A549 treated with GW870086 at 1 μM for 4 hours (cell line): ENCODE data around the gene FAM221B. TPM values are rescaled to one million over a fixed set of nuclear protein-coding genes. Genes with fewer than 3 reads are reported as not detected.

Experiments
- total RNA-seq: library from RNA; stranded (reverse); fragments of 200-300 nt; extraction: Qiagen RNA extraction; gene quantifications from 5 replicates; pipeline ENCODE4 v1.2.3, GENCODE V29; 2022; ENCODE audit warnings: low read depth

Gene FAM221B, protein sequence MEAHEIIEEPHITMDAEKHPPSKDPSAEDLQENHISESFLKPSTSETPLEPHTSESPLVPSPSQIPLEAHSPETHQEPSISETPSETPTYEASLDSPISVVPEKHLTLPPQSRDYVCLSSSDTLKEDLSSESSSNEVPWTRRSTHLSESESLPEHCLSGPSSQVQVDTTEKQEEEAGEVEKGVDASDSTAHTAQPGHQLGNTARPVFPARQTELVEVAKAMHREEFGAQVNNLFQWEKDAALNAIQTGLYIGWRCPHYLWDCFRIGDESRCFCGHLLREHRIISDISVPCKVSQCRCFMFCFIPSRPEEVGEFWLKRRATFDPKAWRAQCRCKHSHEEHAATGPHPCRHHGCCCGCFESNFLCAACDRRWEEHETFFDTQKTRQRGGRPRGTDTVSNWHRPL
- not detected in 5 replicates for total RNA-seq

GRCh38 chr9:35828716-35829083 lies at the start of gene FAM221B:
Gene FAM221B (minus strand): TSS chr9:35828732. CDS start chr9:35826161, 2,571 bp downstream.

DNA sequence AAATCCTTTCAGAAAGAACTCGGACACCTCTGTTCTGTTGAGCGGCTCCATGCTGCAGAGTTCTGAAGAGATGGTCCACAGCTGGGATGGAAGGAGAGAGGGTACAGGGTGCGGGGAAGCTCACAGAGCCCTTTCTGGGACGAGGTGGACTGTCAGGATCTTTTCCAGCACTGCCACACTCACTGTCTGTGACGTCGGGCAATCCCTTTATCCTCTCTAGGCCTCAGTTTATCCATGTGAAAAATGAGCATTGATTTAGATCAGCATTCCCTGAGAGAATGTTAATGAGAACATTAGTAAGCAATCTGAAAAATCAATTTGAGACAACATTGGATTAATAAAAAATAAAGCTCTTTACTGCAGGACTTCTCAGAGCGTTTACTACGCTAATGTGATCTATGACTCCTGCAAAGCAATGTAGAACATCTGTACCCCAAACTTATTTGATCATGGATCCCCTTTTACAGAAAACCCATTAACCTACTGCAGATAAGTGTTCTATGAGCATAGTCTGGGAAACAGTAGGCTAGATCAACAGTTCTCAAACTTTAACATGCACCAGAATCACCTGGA lies 41.9 kb upstream of the FAM221B start, which contains the start of gene OR13J1:
TSS of gene OR13J1 (minus strand) at position 51 of the 573 bp plus-strand sequence. CDS start at position 51, 0 bp downstream.

DNA sequence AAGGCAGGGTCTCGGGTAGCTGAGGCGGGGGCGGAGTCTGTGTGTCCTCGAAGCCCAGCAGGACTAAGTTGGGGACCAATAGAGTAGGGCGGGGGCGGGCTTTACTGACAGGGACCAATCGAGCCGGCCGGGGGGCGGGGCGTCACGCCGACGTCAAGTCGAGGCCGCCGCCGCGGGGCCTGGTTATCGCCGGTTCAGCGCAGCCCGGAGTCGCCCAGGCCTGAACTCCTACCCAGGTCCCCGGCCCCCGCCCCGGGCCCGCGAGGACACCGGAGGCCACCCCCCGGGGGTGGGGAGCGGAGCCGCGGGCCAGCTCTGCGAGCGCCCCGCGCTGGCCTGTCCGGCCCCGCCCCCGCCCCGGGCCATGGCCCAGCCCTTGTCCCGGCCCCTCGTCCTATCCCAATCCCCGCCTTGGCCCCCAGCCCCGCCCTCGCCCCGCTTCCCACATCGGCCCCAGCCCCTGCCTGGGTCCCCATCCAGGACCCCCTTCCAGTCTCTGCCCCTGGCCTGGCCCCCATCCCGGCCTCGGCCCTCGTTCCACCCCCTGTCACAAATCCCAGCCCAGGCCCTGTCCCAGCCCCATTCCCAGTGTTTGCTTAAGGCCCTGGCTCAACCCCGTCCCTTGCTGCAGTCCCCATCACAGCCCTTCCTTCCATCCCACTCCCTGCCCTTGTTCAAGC lies 692 bp upstream of the FAM221B start, which contains the start of gene TMEM8B:
TSS of gene TMEM8B (plus strand) at position 145 of the 680 bp plus-strand sequence. CDS start at position 365, 220 bp downstream.

DNA sequence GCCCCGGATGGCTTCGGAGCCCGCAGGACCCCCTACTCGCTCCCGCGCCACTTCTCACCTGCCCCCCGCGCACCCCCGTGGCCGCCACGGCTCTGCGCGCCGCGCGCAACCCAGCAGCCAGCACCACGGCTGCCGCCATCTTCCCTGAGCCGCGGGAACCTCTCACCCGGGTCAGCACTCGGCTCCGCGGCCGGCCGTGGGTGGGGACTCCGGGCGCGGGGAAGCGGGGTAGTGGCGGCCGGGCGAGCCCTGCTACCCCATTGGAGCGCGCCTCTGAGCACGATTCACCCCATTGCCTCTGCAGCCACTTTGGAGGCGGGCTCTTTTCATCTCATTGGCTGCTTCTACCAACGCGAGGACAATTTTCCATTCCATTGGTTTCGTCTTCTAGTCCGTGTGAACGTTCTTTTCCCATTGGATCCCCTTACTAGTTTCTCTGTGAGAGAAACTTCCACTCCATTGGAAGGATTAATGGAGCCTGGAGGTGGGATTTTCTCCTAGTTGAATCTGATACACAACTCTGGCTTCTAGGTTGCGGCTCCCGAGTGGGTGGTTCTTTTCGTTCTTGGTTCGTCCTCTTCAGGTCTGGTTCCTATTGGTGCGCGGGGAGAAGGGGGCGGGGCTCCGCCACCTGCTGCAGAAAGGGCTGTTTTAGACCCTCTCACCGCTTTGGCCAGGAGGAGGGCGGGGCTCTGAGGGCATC lies 13.5 kb downstream of the FAM221B start, which contains the start of gene HINT2:
TSS of gene HINT2 (minus strand) at position 202 of the 703 bp plus-strand sequence. CDS start at position 139, 63 bp downstream.

DNA sequence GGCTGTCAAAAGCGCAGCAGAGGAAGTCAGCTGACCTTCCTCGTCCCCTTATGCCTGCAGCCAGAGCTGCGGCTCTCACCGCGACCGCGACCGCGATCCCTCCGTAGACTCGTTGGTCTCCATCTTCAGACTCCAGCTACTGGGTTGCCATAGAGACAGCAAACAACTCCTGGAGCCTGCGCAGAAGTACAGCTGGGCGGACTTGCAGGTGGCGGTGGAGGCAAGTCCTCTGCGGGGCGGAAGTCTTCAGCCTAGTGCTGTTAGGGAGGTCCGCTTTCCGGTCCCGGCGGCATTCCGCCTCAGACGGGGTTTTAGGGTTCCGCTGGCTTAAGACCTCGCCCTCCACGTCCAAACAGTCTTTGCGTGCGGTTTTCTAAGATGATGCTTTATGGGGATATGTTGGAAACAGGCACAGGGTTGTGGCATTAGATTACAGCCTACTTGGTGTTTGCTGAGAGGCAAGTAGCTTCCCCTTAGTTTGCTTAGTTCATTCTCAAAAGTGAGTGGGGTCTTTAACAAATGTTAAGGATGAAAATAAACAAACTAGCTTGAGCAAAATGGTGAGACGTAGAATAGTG lies 16.4 kb downstream of the FAM221B start, which contains the start of gene SPAG8:
TSS of gene SPAG8 (minus strand) at position 238 of the 578 bp plus-strand sequence. CDS start at position 123, 115 bp downstream.

DNA sequence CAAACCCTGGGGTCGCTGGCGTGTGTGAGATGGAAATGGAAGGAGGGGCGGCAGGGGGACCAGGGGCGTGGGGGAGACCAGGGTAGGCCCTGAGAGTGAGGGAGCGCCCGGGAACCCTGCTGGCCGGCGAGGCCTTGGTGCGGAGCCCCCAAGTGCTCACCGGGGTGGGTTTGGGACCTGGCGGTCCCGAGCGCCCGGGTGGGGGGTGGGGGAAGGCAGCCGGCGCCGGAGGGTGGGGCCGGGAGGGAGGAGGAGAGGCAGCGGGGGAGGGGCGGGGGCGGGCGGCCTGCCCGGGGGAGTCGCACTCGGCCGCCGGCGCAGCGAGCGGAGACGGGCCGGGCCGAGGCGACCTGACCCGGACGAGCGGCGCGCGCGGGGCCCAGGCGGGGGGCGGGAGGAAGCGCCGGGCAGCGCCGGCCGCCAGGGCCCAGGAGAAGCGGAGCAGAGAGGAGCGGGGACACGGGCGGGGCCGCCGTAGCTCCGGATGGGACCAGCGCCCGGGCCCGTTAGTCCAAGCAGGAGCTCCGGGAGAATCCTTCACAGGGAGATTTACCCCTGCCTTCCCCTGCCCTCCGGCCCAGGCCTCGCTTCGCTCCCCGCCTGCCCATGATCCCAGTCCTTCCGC lies 37.1 kb downstream of the FAM221B start, which contains the start of gene NPR2:
TSS of gene NPR2 (plus strand) at position 295 of the 625 bp plus-strand sequence. CDS start 818 bp downstream, outside the sequence.

Other genes with a start within 250 kb of the FAM221B start
- 24.2 to 28.8 TPM (median 27.4 TPM) in 5 replicates for gene TESK1, start 223.5 kb downstream of the FAM221B start, total RNA-seq
- gene CD72, start 210.3 kb downstream of the FAM221B start, total RNA-seq, result 0.06 to 0.31 TPM (median 0.14 TPM) in 4 of 5 replicates, not detected in the other
- gene SIT1, start 177.8 kb downstream of the FAM221B start, total RNA-seq, result not detected in 5 replicates
- gene RMRP, start 170.7 kb downstream of the FAM221B start, total RNA-seq, result 7.1 to 29.0 TPM in 2 of 5 replicates, not detected in the others
- 24.0 to 31.8 TPM (median 31.0 TPM) in 5 replicates for gene CCDC107, start 170.4 kb downstream of the FAM221B start, total RNA-seq
- 12.4 to 18.1 TPM (median 16.3 TPM) in 5 replicates for gene ARHGEF39, start 163.5 kb downstream of the FAM221B start, total RNA-seq
- gene CA9, start 154.8 kb downstream of the FAM221B start, total RNA-seq, result 5.0 to 9.7 TPM (median 6.3 TPM) in 5 replicates
- 629 to 695 TPM (median 677 TPM) in 5 replicates for gene TPM2, start 138.8 kb downstream of the FAM221B start, total RNA-seq
- 117 to 128 TPM (median 120 TPM) in 5 replicates for gene TLN1, start 96.5 kb downstream of the FAM221B start, total RNA-seq
- 55.4 to 63.4 TPM (median 58.6 TPM) in 5 replicates for gene CREB3, start 96.1 kb downstream of the FAM221B start, total RNA-seq
- 27.0 to 37.9 TPM (median 37.4 TPM) in 5 replicates for gene GBA2, start 79.5 kb downstream of the FAM221B start, total RNA-seq
- gene RGP1, start 79.4 kb downstream of the FAM221B start, total RNA-seq, result 12.0 to 17.1 TPM (median 15.7 TPM) in 5 replicates
- gene MSMP, start 74.5 kb downstream of the FAM221B start, total RNA-seq, result 0.32 TPM in 1 of 5 replicates, not detected in the others
- gene NPR2, start 37.1 kb downstream of the FAM221B start, total RNA-seq, result 4.7 to 7.4 TPM (median 5.5 TPM) in 5 replicates
- 0.35 to 0.76 TPM (median 0.64 TPM) in 5 replicates for gene SPAG8, start 16.5 kb downstream of the FAM221B start, total RNA-seq
- gene HINT2, start 13.7 kb downstream of the FAM221B start, total RNA-seq, result 71.0 to 115 TPM (median 94.9 TPM) in 5 replicates
- 2.0 to 4.0 TPM (median 3.0 TPM) in 5 replicates for gene TMEM8B, start 496 bp upstream of the FAM221B start, total RNA-seq
- gene OR13J1, start 41.7 kb upstream of the FAM221B start, total RNA-seq, result not detected in 5 replicates
- 0.16 to 0.32 TPM (median 0.28 TPM) in 5 replicates for gene HRCT1, start 77.5 kb upstream of the FAM221B start, total RNA-seq
- gene SPAAR, start 80.8 kb upstream of the FAM221B start, total RNA-seq, result 0.10 TPM in 1 of 5 replicates, not detected in the others
- gene OR2S2, start 129.4 kb upstream of the FAM221B start, total RNA-seq, result not detected in 5 replicates
- gene RECK, start 208.2 kb upstream of the FAM221B start, total RNA-seq, result 6.3 to 7.3 TPM (median 6.5 TPM) in 5 replicates